OCI-LY7 (cell line): Measurements from ENCODE around the gene TNFAIP8. TPM values are rescaled to one million over a fixed set of nuclear protein-coding genes. Genes with fewer than 3 reads are reported as not detected.

ENCODE experiments used
- BruUV-seq: library from RNA; stranded (reverse); fragments of 400-500 nt; replicated peaks from 2 replicates; lab custom pipeline; 2021; lab: Mats Ljungman, UMichigan
- CTCF ChIA-PET: fragments of 300-600 bp; sonication (Branson Sonifier 250); formaldehyde crosslinking; loops from one replicate; lab custom pipeline; 2022; ENCODE audit warnings: antibody characterized with exemption; ENCODE audit not compliant: unreplicated experiment; lab: Charles Lee
- POLR2A ChIA-PET: fragments of 300-600 bp; sonication (Branson Sonifier 250); formaldehyde crosslinking; loops from one replicate; lab custom pipeline; 2022; ENCODE audit warnings: antibody characterized with exemption; lab: Charles Lee
- DNase-seq: peaks from one replicate; pipeline ENCODE4 v3.0.0-alpha.2; 2015; ENCODE audit warnings: low spot score
- H2AFZ ChIP-seq: fragments of 200-600 bp; sonication (generic), shearing (Covaris generic); 2 replicates; pipeline ENCODE4 v1.6.1; 2014; ENCODE audit warnings: mild to moderate bottlenecking, antibody characterized with exemption, low read length, moderate library complexity
- H3K27ac ChIP-seq: fragments of 200-600 bp; sonication (generic); 2 replicates; pipeline ENCODE4 v1.5.1; 2014; ENCODE audit warnings: mixed run types, low read depth, mild to moderate bottlenecking, moderate library complexity, low read length, inconsistent platforms; ENCODE audit not compliant: poor library complexity, severe bottlenecking
- H3K36me3 ChIP-seq: fragments of 200-600 bp; sonication (generic); 2 replicates; pipeline ENCODE4 v1.6.1; 2014; ENCODE audit warnings: mild to moderate bottlenecking, antibody characterized with exemption, low read length, moderate library complexity, mixed read lengths; ENCODE audit not compliant: insufficient read depth
- H3K4me1 ChIP-seq: fragments of 200-600 bp; sonication (generic); 2 replicates; pipeline ENCODE4 v1.5.1; 2014; ENCODE audit warnings: mild to moderate bottlenecking, low read length; ENCODE audit not compliant: insufficient read depth, poor library complexity, severe bottlenecking
- H3K4me2 ChIP-seq: fragments of 200-600 bp; sonication (generic); 2 replicates; pipeline ENCODE4 v1.6.1; 2014; ENCODE audit warnings: mild to moderate bottlenecking, low read length
- H3K4me3 ChIP-seq: fragments of 200-600 bp; sonication (generic); 2 replicates; pipeline ENCODE4 v1.5.1; 2014; ENCODE audit warnings: mild to moderate bottlenecking, low read depth, low read length; ENCODE audit not compliant: poor library complexity, severe bottlenecking
- H3K79me2 ChIP-seq: fragments of 200-600 bp; sonication (generic); 2 replicates; pipeline ENCODE4 v1.6.1; 2016; ENCODE audit warnings: low read depth, mild to moderate bottlenecking, low read length, moderate library complexity, mixed read lengths; ENCODE audit not compliant: insufficient read depth
- H3K9me2 ChIP-seq: fragments of 200-600 bp; sonication (generic); 2 replicates; pipeline ENCODE4 v1.6.1; 2016; ENCODE audit warnings: mild to moderate bottlenecking, low read length, mixed read lengths; ENCODE audit not compliant: insufficient read depth
- H3K9me3 ChIP-seq: fragments of 200-600 bp; sonication (generic); 2 replicates; pipeline ENCODE4 v1.6.1; 2014; ENCODE audit warnings: mild to moderate bottlenecking, mixed run types, low read length, mixed read lengths
- H4K20me1 ChIP-seq: fragments of 200-600 bp; sonication (generic); 2 replicates; pipeline ENCODE4 v1.6.1; 2014; ENCODE audit warnings: mild to moderate bottlenecking, antibody characterized with exemption, low read length, moderate library complexity, mixed read lengths; ENCODE audit not compliant: insufficient read depth
- EZH2phosphoT487 ChIP-seq: fragments of 200-600 bp; sonication (generic); IDR thresholded peaks from 2 replicates; pipeline ENCODE4 v1.6.1; 2018; ENCODE audit warnings: low read depth, borderline replicate concordance, mild to moderate bottlenecking, mixed run types, antibody characterized with exemption, low read length, moderate library complexity, mixed read lengths
- intact Hi-C: fragments of 100-400 bp; cut with micrococcal nuclease; formaldehyde crosslinking; loops from one replicate; pipeline ENCODE4 v1.10.0; 2022; ENCODE audit not compliant: unreplicated experiment
- total RNA-seq, 2 experiments: library from RNA; depleted of rRNA in 1 of 2; stranded (reverse); fragments of >200 nt in 1 of 2; shearing (Covaris generic) in 1 of 2; gene quantifications; 2 replicates each; pipeline ENCODE4 v1.2.3, GENCODE V29; 2014 to 2022
- TF ChIP-seq, protein P1 (sequence below): fragments of 200-600 bp; sonication (generic); conservative IDR thresholded peaks from 2 replicates; pipeline ENCODE4 v1.5.1; 2014; ENCODE audit warnings: mild to moderate bottlenecking, antibody characterized with exemption, low read length, moderate library complexity, mixed read lengths

The TNFAIP8 gene
- total RNA-seq, 2 experiments from 2014 or later, result 75.4 to 95.1 TPM

DNA sequence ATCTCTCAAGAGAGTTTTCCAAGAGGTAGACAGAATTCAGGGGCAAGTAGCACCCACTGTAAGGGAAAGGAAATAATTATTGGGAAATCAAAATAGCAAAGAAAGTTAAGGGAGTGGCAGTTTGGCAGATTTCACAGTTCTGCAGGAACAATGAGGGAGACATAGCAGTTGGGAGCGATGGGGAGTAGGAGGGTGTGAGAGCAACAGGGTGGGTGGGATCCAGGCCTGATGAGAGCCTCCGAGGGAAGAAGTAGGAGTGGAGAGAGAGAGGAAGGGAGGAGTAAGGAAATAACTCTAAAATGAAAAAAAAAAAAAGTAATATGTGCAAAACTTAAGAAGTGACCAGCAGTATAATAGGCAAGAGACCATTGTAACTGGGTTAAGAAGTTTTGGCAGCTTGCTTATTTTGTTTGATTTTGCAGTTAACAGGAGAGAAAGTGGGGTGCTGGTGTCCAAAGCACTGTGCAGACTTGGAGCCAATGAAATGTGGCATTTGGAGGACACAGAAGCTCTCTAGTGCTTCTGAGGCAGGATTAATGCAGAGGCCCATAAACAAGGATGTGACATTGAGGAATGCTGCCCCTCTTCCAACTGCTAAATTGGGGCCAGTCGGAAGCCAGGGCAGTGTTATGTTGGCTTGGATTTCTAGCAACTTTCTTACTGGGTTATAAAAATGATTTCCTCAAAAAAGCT, 10.2 kb downstream of the TNFAIP8 start:
- H4K20me1 ChIP-seq, result peaks cover 23% of the 10 kb centered on the region
- no TSS peak for BruUV-seq
- CTCF ChIA-PET, result interaction anchor here (1.1 kb wide), 2 partner anchors 8 to 44 kb away, joined by 3 to 4 read pairs; no protein-coding TSS in a partner anchor
- H3K4me2 ChIP-seq, result peak overlapping the region; percentile 52; the same call in 1 of the 2 replicates
- POLR2A ChIA-PET, result interaction anchor here (0.5 to 30.8 kb wide), 8 partner anchors 8 to 28 kb away, joined by 3 to 538 read pairs (median 5); no protein-coding TSS in a partner anchor
- no peaks in the 10 kb centered on the region for H3K9me3 ChIP-seq
- no peak overlapping the region for H3K4me3 ChIP-seq
- peaks cover 46% of the 10 kb centered on the region for H3K4me1 ChIP-seq
- peaks cover 82% of the 10 kb centered on the region; the same call in 1 of the 2 replicates for H3K79me2 ChIP-seq
- no peak for DNase-seq
- H3K27ac ChIP-seq, result no peak overlapping the region
- H3K36me3 ChIP-seq, result peaks cover 39% of the 10 kb centered on the region
- no peak overlapping the region for H2AFZ ChIP-seq
- no peak for TF ChIP-seq EZH2phosphoT487
- TF ChIP-seq, protein P1, sequence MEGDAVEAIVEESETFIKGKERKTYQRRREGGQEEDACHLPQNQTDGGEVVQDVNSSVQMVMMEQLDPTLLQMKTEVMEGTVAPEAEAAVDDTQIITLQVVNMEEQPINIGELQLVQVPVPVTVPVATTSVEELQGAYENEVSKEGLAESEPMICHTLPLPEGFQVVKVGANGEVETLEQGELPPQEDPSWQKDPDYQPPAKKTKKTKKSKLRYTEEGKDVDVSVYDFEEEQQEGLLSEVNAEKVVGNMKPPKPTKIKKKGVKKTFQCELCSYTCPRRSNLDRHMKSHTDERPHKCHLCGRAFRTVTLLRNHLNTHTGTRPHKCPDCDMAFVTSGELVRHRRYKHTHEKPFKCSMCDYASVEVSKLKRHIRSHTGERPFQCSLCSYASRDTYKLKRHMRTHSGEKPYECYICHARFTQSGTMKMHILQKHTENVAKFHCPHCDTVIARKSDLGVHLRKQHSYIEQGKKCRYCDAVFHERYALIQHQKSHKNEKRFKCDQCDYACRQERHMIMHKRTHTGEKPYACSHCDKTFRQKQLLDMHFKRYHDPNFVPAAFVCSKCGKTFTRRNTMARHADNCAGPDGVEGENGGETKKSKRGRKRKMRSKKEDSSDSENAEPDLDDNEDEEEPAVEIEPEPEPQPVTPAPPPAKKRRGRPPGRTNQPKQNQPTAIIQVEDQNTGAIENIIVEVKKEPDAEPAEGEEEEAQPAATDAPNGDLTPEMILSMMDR, result no peak
- no peaks in the 10 kb centered on the region for H3K9me2 ChIP-seq
- intact Hi-C loops, result no loop called here

DNA sequence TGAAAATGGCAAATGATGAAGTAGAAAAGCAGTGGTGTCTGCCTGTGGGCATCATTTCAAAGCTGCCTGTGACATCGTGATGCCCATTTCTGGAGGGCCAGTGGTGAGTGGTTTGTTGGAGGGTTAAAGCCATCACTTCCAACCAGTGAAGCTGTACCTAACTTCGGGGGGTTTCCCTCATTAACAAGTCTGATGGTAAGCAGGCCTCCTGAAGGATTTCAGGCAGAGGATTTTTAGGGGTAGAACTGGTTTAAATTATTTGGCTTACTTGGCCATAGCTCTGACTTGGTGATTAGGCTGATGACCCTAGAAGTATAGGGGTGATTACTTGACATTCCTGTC, 10.7 kb downstream of the TNFAIP8 start:
- peak overlapping the region; percentile 52; the same call in 1 of the 2 replicates for H3K4me2 ChIP-seq
- no peak for TF ChIP-seq EZH2phosphoT487
- TF ChIP-seq, protein P1, result no peak
- POLR2A ChIA-PET, result interaction anchor here (0.8 to 30.8 kb wide), 5 partner anchors 9 to 29 kb away, joined by 4 to 538 read pairs (median 13); no protein-coding TSS in a partner anchor
- no TSS peak for BruUV-seq
- H3K4me3 ChIP-seq, result no peak overlapping the region
- peaks cover 77% of the 10 kb centered on the region; the same call in 1 of the 2 replicates for H3K79me2 ChIP-seq
- peaks cover 41% of the 10 kb centered on the region for H3K36me3 ChIP-seq
- no peak for DNase-seq
- CTCF ChIA-PET, result interaction anchor here (1.1 kb wide), 2 partner anchors 9 to 43 kb away, joined by 3 to 4 read pairs; no protein-coding TSS in a partner anchor
- H3K9me3 ChIP-seq, result no peaks in the 10 kb centered on the region
- H4K20me1 ChIP-seq, result peaks cover 23% of the 10 kb centered on the region
- H3K9me2 ChIP-seq, result no peaks in the 10 kb centered on the region
- no peak overlapping the region for H2AFZ ChIP-seq
- peaks cover 44% of the 10 kb centered on the region for H3K4me1 ChIP-seq
- no peak overlapping the region for H3K27ac ChIP-seq
- intact Hi-C loops, result no loop called here
